HG03378 (cell line): ENCODE results near the gene RHOBTB3.
"Not testable (repeated sequence)": the region's sequence is repeated elsewhere in the genome, so short reads cannot be mapped to it uniquely, and the experiment has no call there.

Experiments used
- ATAC-seq: cut with Tn5 transposase; IDR thresholded peaks from one replicate; pipeline ENCODE4 v1.9.1; 2021; ENCODE audit warnings: mild to moderate bottlenecking, moderate library complexity; ENCODE audit not compliant: unreplicated experiment

RHOBTB3 gene

GRCh38 chr5:95712347-95712958 is 18.7 kb upstream of the RHOBTB3 start:
- ATAC-seq: no peak

- not testable (repeated sequence) for ATAC-seq
These were observed 17.9 kb upstream of the RHOBTB3 start for GRCh38 chr5:95713246-95713645.

GRCh38 chr5:95713960-95714710 is 17.0 kb upstream of the RHOBTB3 start:
- ATAC-seq: no peak

GRCh38 chr5:95715799-95716461 is 15.2 kb upstream of the RHOBTB3 start:
- ATAC-seq: no peak

- no peak for ATAC-seq
These were observed 13.7 kb upstream of the RHOBTB3 start for GRCh38 chr5:95717439-95717838.

- peak; percentile 94 for ATAC-seq
These were observed 12.9 kb upstream of the RHOBTB3 start for GRCh38 chr5:95718203-95718602.

GRCh38 chr5:95718738-95719137 is 12.4 kb upstream of the RHOBTB3 start:
- no peak for ATAC-seq

- ATAC-seq: no peak
These were observed 10.9 kb upstream of the RHOBTB3 start for GRCh38 chr5:95720094-95720786.

GRCh38 chr5:95721582-95722295 is 9.4 kb upstream of the RHOBTB3 start:
- ATAC-seq: no peak

- no peak for ATAC-seq
These were observed 7.3 kb upstream of the RHOBTB3 start for GRCh38 chr5:95723632-95724369.

- no peak for ATAC-seq
These were observed 5.9 kb upstream of the RHOBTB3 start for GRCh38 chr5:95725071-95725820.

GRCh38 chr5:95725937-95726810 is 5.0 kb upstream of the RHOBTB3 start:
- no peak for ATAC-seq

- no peak for ATAC-seq
These were observed 4.0 kb upstream of the RHOBTB3 start for GRCh38 chr5:95726811-95727763.

- peak; percentile 30 for ATAC-seq
These were observed 3.4 kb upstream of the RHOBTB3 start for GRCh38 chr5:95727764-95728191.

- ATAC-seq: no peak
These were observed 2.5 kb upstream of the RHOBTB3 start for GRCh38 chr5:95728494-95729114.

- no peak for ATAC-seq
These were observed 1.8 kb upstream of the RHOBTB3 start for GRCh38 chr5:95729115-95730010.
